Lower leg skin (tissue), 4 donors: ENCODE measurements around the gene MTCH1. TPM values are rescaled to one million over a fixed set of nuclear protein-coding genes. Genes with fewer than 3 reads are reported as not detected.

Source experiments
- DNase-seq, 2 donors: peaks; one replicate each; pipeline ENCODE4 v3.0.0-alpha.2; 2019; ENCODE audit warnings: low spot score in 2 of 2
- H3K4me3 ChIP-seq: fragments of 200-600 bp; sonication (generic); 2 replicates; pipeline ENCODE4 v1.5.1; 2017; ENCODE audit warnings: mild to moderate bottlenecking, low read depth; ENCODE audit not compliant: poor library complexity, severe bottlenecking
- POLR2A ChIP-seq, 2 donors: fragments of 450-650 bp; IDR thresholded peaks; one replicate each; pipeline ENCODE4 v1.6.1; 2016 to 2017; ENCODE audit warnings: antibody characterized with exemption in 2 of 2, mild to moderate bottlenecking in 1 of 2, moderate library complexity in 1 of 2
- WGBS, 2 donors: methylation state at CpG; one replicate each; pipeline ENCODE4 v1.1.5; 2018; 5-methylcytosine and 5-hydroxymethylcytosine counted together
- intact Hi-C: fragments of 100-400 bp; cut with DNase I; formaldehyde crosslinking; loops from one replicate; pipeline ENCODE4 v1.15.0; 2023; ENCODE audit warnings: low total_unique reads
- total RNA-seq, 4 donors: library from RNA; depleted of rRNA; stranded (reverse); fragments of >200 nt; gene quantifications; one replicate each; pipeline ENCODE4 v1.1.0, GENCODE V29; 2016
- TF ChIP-seq, protein P1 (sequence below), 3 donors: fragments of 450-650 bp; IDR thresholded peaks; one replicate each; pipeline ENCODE4 v1.5.1; 2016; ENCODE audit warnings: antibody characterized with exemption in 3 of 3, mild to moderate bottlenecking in 3 of 3, moderate library complexity in 2 of 3

MTCH1 gene
- total RNA-seq, 4 donors from 2014 or later: 166 to 219 (median 188) TPM

DNA sequence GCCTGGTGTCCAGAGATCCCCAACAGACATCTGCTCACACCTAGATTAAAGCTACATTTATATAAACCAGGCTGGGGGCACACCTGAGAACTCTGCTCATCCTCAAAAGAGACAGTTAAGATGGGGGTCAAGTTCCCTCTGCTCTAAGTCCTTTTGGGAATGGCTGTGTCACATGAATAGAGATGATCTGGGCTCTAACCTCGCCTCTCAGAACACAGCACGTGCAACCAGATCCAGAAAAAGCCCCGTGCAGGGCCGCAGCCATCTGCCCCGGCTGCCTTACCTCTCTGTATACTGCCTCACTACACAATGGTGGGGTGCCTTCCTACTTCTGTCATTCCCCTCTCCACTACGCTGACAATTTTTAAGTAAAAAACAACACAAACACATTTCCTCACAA is 5.9 kb downstream of the MTCH1 start:
- no peak overlapping the region for H3K4me3 ChIP-seq
- 76 to 80% methylated on average over 6 of the region's 6 CpGs for WGBS, 2 donors
- intact Hi-C loops: no loop called here
- DNase-seq: no peak
- TF ChIP-seq POLR2A (IDR thresholded peaks at IDR 0.05): no peak
- TF ChIP-seq, protein P1, sequence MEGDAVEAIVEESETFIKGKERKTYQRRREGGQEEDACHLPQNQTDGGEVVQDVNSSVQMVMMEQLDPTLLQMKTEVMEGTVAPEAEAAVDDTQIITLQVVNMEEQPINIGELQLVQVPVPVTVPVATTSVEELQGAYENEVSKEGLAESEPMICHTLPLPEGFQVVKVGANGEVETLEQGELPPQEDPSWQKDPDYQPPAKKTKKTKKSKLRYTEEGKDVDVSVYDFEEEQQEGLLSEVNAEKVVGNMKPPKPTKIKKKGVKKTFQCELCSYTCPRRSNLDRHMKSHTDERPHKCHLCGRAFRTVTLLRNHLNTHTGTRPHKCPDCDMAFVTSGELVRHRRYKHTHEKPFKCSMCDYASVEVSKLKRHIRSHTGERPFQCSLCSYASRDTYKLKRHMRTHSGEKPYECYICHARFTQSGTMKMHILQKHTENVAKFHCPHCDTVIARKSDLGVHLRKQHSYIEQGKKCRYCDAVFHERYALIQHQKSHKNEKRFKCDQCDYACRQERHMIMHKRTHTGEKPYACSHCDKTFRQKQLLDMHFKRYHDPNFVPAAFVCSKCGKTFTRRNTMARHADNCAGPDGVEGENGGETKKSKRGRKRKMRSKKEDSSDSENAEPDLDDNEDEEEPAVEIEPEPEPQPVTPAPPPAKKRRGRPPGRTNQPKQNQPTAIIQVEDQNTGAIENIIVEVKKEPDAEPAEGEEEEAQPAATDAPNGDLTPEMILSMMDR (IDR thresholded peaks at IDR 0.05): no peak

DNA sequence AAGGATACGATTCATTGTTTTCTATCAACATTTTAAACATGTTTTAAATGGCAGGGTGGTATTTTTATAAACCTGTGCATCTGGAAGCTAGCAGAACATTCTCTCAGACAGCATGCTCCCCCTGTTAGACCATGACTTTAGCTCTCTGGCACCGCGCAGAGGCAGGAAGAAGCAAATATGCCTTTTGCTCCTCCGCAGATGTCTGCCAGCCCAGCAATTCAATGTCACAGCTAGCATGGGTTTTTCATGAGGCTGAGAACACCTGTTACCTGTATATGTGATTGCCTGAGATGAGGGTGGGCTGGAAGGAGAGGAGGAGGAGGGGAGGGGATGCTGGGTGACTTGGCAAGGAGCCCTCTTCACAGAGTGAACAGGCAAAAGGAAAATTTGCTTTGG is 6.7 kb downstream of the MTCH1 start:
- H3K4me3 ChIP-seq: no peak overlapping the region
- TF ChIP-seq, protein P1 (IDR thresholded peaks at IDR 0.05): no peak
- TF ChIP-seq POLR2A (IDR thresholded peaks at IDR 0.05): no peak
- intact Hi-C loops: no loop called here
- 27 to 31% methylated on average over 4 of the region's 4 CpGs for WGBS, 2 donors
- DNase-seq: no peak

DNA sequence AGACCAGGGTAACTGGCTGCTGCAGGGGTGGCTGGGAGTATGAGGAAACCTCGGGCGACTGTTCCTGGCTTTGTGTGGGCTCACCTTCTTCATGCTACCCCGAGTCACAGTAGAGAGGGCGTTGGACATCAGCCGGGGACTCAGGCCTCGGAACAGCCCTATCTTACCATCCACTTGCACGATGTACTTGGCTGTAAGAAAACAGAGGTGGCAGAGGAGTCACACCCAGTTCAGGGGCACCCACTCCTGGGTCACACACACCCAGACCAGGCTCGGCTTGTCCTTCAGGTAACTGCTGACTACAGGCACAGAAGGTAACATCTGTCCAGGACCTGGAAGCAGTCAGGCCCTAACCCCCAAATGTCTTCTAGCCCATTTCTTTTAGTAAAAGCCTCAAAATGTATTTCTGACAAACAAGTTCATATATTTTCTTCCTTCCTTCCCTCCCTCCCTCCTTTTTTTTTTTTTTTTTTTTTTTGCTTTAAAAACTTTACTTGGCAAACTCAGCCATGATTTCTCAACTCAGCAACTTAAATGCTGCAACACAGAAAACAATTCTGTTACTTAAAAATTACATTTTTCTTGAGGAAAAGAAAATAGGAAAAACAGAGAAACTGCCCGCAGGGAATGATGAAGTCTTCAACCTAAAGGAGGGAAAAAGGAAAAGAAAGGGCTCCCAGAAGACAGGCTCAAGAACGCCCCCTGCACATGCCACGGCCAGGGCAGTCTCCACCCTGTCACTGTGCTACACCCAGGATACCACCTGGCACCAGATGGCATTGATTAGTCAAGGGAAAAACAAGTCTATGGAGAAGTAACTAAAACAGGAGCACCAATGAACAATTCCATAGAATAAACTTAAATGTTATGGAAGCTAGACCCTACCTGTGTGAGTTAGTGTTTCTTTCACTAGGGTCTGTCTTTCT is 7.3 kb downstream of the MTCH1 start:
- TF ChIP-seq POLR2A (IDR thresholded peaks at IDR 0.05): no peak
- TF ChIP-seq, protein P1 (IDR thresholded peaks at IDR 0.05): no peak
- no peak for DNase-seq
- WGBS, 2 donors: 82 to 83% methylated on average over 11 of the region's 11 CpGs
- intact Hi-C loops: no loop called here
- no peak overlapping the region for H3K4me3 ChIP-seq

DNA sequence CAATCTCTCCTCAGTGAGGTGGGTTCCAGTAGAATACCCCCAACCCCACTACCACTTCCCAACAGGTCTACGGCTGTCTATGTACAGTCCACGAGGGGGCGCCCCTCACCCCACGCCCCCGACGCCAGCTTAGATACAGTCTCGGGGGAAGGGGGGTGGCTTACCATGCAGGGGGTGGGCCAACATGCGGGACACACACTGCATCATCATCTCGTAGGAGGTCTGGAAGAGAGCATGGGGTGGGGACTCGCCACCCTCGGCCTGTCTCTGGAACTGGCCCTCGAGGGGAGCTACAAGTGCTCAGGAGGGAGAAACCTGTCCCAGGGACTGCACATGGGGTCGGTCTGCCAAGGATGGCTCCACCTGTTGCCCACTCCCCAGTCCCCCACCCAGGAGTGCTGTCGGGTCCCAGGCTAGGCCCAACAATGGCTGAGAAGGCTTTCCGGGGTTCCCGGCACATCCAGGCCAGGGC is 8.5 kb downstream of the MTCH1 start:
- no peak for TF ChIP-seq POLR2A (IDR thresholded peaks at IDR 0.05)
- TF ChIP-seq, protein P1 (IDR thresholded peaks at IDR 0.05): no peak
- 71 to 87% methylated on average over 16 of the region's 16 CpGs for WGBS, 2 donors
- intact Hi-C loops: no loop called here
- no peak overlapping the region for H3K4me3 ChIP-seq
- no peak for DNase-seq

DNA sequence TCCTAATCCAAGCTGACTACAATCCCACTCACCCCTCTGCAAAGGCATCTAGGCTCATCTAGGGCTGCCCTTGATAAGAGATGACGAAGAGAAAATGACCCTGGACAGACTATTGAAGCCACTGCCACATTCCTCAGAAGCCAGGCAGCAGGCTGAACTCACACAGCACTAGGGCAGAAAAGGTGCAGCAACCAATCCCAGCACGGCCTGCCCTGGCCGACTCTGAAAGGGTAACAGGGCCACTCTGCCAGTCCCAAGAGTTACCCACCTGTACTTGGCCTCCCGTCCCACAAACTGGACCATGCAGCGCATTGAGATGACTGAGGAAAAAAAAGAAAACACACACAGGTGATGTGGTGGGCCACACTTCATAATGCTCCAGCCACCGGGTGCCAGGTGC is 9.1 kb downstream of the MTCH1 start:
- WGBS, 2 donors: 91% methylated on average over 6 of the region's 6 CpGs
- TF ChIP-seq, protein P1 (IDR thresholded peaks at IDR 0.05): no peak
- TF ChIP-seq POLR2A (IDR thresholded peaks at IDR 0.05): no peak
- no peak overlapping the region for H3K4me3 ChIP-seq
- no peak for DNase-seq
- intact Hi-C loops: no loop called here
